HFFc6 (cell line): ENCODE results near the gene FRYL. TPM values are rescaled to one million over a fixed set of nuclear protein-coding genes. Genes with fewer than 3 reads are reported as not detected.

Experiments
- DNase-seq: peaks from one replicate; pipeline ENCODE4 v3.0.0-alpha.2; 2018
- H3K27ac Mint-ChIP-seq: 2 replicates; pipeline ENCODE4 v1.8.0; 2020; ENCODE audit warnings: mild to moderate bottlenecking, mixed read lengths
- H3K27me3 Mint-ChIP-seq: 2 replicates; pipeline ENCODE4 v1.8.0; 2021; ENCODE audit warnings: mild to moderate bottlenecking, moderate library complexity, mixed read lengths; ENCODE audit not compliant: insufficient read depth
- H3K36me3 Mint-ChIP-seq: 2 replicates; pipeline ENCODE4 v1.8.0; 2021; ENCODE audit warnings: low read depth, mixed read lengths
- H3K4me1 Mint-ChIP-seq: 2 replicates; pipeline ENCODE4 v1.8.0; 2020; ENCODE audit warnings: low read depth, mixed read lengths
- H3K4me3 Mint-ChIP-seq: 2 replicates; pipeline ENCODE4 v1.8.0; 2020; ENCODE audit warnings: mild to moderate bottlenecking, moderate library complexity, mixed read lengths
- H3K9me3 Mint-ChIP-seq: 2 replicates; pipeline ENCODE4 v1.8.0; 2020; ENCODE audit warnings: mild to moderate bottlenecking, mixed read lengths
- total RNA-seq, 6 experiments: library from RNA; stranded (reverse); fragmentation: NEBNext Ultra II Directional; extraction: Animal tissue kit (Norgen Biotek cat#: 25700); gene quantifications; 2 replicates in 1 of 6; 3 replicates in 5 of 6; pipeline ENCODE4 v1.2.3, GENCODE V29; 2021
- TF ChIP-seq, protein P1 (sequence below): fragments of 200-600 bp; sonication (generic); IDR thresholded peaks from 2 replicates; pipeline ENCODE4 v1.5.0; 2021; ENCODE audit warnings: antibody characterized with exemption, mild to moderate bottlenecking

The FRYL gene
- total RNA-seq, 6 experiments from 2014 or later, result 29.0 to 32.8 (median 30.4) TPM

DNA sequence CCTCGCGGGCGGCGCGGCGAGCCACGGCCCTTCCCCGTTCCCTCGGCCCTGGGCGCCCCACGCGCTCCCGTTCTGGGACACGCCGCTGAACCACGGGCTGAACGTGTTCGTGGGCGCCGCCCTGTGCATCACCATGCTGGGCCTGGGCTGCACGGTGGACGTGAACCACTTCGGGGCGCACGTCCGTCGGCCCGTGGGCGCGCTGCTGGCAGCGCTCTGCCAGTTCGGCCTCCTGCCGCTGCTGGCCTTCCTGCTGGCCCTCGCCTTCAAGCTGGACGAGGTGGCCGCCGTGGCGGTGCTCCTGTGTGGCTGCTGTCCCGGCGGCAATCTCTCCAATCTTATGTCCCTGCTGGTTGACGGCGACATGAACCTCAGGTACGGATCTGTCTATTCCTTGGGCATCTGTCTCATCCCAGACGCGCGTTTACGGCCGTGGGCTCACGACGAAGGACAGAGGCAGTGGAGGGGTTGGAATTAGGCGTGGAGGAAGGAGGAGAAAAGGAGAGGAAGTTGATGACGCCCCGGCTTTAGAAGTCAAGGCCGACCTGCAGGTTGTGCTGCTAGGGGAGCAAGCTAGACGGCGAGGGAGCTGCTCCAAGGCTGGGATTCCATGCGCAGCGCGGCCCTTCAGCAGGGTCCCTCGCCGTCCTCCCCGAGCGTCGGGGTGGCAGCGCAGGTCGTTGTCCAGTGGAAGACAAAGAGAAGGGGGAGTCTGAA, 296.1 kb downstream of the FRYL start:
- no peak overlapping the region for H3K4me3 Mint-ChIP-seq
- no peak for DNase-seq
- 0 out of 2 replicates have a peak, but pooled peaks cover 5% of the 10 kb centered on the region for H3K36me3 Mint-ChIP-seq
- H3K27ac Mint-ChIP-seq, result no peak overlapping the region
- TF ChIP-seq, protein P1, sequence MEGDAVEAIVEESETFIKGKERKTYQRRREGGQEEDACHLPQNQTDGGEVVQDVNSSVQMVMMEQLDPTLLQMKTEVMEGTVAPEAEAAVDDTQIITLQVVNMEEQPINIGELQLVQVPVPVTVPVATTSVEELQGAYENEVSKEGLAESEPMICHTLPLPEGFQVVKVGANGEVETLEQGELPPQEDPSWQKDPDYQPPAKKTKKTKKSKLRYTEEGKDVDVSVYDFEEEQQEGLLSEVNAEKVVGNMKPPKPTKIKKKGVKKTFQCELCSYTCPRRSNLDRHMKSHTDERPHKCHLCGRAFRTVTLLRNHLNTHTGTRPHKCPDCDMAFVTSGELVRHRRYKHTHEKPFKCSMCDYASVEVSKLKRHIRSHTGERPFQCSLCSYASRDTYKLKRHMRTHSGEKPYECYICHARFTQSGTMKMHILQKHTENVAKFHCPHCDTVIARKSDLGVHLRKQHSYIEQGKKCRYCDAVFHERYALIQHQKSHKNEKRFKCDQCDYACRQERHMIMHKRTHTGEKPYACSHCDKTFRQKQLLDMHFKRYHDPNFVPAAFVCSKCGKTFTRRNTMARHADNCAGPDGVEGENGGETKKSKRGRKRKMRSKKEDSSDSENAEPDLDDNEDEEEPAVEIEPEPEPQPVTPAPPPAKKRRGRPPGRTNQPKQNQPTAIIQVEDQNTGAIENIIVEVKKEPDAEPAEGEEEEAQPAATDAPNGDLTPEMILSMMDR, result no peak
- 0 out of 2 replicates have a peak, but pooled peaks cover 5% of the 10 kb centered on the region for H3K4me1 Mint-ChIP-seq
- H3K27me3 Mint-ChIP-seq, result peaks cover 50% of the 10 kb centered on the region
- peaks cover 4% of the 10 kb centered on the region; the same call in 1 of the 2 replicates for H3K9me3 Mint-ChIP-seq

DNA sequence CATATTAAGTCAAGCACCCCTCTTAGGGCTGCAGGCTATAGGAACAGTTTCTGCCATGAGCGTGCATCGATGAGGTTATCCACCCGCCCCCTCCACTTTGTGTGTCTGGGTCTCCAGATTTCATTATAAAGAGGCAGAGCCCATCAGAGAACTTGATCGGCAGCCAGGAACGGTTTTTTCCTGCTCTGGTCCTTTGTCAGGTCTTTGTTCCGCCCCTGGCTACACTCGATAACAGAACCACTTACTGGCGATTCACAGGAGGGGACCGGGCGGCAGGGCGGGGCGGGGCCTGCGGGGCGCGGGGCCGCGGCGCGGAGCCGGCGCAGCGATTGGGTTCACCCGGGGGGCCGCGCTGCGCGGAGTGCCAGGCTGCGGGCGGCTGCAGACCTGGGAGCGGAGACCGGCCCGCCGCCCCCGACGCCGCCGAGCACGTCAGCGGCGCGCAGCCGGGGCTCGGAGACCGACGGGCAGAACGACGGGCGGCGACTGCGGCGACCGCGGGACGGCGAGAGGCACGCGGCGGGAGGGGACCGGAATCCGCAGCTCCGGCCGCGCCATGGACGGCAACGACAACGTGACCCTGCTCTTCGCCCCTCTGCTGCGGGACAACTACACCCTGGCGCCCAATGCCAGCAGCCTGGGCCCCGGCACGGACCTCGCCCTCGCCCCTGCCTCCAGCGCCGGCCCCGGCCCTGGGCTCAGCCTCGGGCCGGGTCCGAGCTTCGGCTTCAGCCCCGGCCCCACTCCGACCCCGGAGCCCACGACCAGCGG, 296.9 kb downstream of the FRYL start, which contains the start of gene SLC10A4:
TSS of gene SLC10A4 (plus strand) at position 338 of the 771 bp plus-strand sequence. CDS start at position 557, 219 bp downstream.
- Mint-ChIP-seq H3K4me3 (no peak within 1 kb of the TSS), H3K4me1 (0 out of 2 replicates have a peak, but pooled peaks cover 5% of the 10 kb centered on the region), H3K36me3 (0 out of 2 replicates have a peak, but pooled peaks cover 5% of the 10 kb centered on the region), H3K27ac (no peak within 1 kb of the TSS), H3K27me3 (peaks cover 47% of the 10 kb centered on the region), H3K9me3 (peaks cover 4% of the 10 kb centered on the region; the same call in 1 of the 2 replicates)
- TF ChIP-seq, protein P1, result no peak
- no peak for DNase-seq

DNA sequence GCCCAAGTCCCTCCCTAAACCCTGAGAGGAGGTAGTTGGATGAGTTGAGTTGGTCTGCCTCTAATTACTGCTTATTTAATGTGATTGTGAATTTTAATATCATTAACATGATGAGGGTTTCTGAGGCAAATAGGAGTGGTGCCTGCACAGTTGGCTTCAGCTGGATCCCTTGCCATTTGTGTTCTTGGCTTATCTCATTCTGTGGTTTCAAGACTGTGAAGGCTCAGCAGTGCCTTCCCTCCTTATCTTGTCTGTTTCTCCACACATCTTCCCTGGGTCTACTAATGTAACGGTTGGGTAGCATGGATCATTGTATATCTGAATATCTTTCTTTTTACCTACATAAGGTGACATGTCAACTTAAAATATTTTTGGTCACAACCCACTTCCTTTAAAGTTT, 298.5 kb downstream of the FRYL start:
- Mint-ChIP-seq H3K36me3 (0 out of 2 replicates have a peak, but pooled peaks cover 5% of the 10 kb centered on the region), H3K27ac (no peak overlapping the region), H3K4me3 (no peak overlapping the region)

DNA sequence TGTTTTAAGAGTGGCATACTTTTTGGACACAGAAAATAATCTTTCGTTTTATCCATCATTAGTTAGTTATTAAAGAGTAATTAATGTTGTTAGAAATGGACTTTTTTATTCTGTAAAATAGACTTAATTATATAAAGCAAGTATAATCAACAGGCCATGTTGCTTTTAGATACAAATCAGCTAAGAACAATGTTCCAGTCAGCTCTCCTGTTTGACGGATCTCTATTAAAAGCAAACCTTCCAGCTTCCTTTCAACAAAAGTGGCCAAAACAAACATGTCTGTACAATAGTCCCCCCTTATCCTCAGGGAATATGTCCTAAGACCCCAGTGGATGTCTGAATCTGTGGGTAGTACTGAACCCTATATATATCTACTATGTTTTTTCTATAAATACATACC, 301.8 kb downstream of the FRYL start:
- Mint-ChIP-seq H3K4me3 (no peak overlapping the region), H3K9me3 (no peaks in the 10 kb centered on the region), H3K27ac (no peak overlapping the region), H3K27me3 (peaks cover 24% of the 10 kb centered on the region), H3K4me1 (no peaks in the 10 kb centered on the region; the same call in 1 of the 2 replicates), H3K36me3 (no peaks in the 10 kb centered on the region)
- TF ChIP-seq, protein P1, result no peak
- DNase-seq, result no peak

More for the DNA sequence above, 298.5 kb downstream of the FRYL start:
- Mint-ChIP-seq H3K27me3 (peaks cover 38% of the 10 kb centered on the region), H3K9me3 (peaks cover 4% of the 10 kb centered on the region; the same call in 1 of the 2 replicates), H3K4me1 (peaks cover 5% of the 10 kb centered on the region; the same call in 1 of the 2 replicates)
- TF ChIP-seq, protein P1, result no peak
- DNase-seq, result no peak

DNA sequence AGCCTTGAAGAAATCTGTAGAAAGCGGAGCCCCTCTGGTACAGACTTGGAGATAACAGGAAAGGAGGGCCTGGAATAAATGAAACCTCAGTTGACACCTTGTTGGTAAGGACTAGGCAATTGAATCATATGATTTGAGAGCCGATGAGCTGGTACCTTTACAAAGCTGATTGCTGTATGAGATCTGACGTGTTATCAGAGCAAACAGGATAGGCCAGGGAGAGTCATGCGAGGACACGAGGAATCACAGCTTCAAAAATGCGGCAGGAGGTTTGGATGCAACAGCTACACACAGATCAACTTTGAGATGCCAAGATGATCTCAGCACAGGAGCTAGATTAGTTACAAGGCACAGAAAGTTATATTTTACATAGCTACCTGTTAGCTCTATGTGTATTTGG, 304.3 kb downstream of the FRYL start:
- peaks cover under 1% of the 10 kb centered on the region for H3K4me1 Mint-ChIP-seq
- no peaks in the 10 kb centered on the region for H3K9me3 Mint-ChIP-seq
- no peak overlapping the region for H3K4me3 Mint-ChIP-seq
- no peak for DNase-seq
- H3K27me3 Mint-ChIP-seq, result peaks cover 8% of the 10 kb centered on the region; the same call in 1 of the 2 replicates
- no peaks in the 10 kb centered on the region for H3K36me3 Mint-ChIP-seq
- no peak overlapping the region for H3K27ac Mint-ChIP-seq
- TF ChIP-seq, protein P1, result no peak
